Eye (tissue), 1 donor: Measurements from ENCODE around the gene HLF.
A peak's percentile ranks its signal among the peaks of the same experiment; 100 is the strongest.

ENCODE experiments used
- DNase-seq: peaks from one replicate; pipeline ENCODE4 v3.0.0-alpha.2; 2015

The HLF gene, protein sequence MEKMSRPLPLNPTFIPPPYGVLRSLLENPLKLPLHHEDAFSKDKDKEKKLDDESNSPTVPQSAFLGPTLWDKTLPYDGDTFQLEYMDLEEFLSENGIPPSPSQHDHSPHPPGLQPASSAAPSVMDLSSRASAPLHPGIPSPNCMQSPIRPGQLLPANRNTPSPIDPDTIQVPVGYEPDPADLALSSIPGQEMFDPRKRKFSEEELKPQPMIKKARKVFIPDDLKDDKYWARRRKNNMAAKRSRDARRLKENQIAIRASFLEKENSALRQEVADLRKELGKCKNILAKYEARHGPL

DNA sequence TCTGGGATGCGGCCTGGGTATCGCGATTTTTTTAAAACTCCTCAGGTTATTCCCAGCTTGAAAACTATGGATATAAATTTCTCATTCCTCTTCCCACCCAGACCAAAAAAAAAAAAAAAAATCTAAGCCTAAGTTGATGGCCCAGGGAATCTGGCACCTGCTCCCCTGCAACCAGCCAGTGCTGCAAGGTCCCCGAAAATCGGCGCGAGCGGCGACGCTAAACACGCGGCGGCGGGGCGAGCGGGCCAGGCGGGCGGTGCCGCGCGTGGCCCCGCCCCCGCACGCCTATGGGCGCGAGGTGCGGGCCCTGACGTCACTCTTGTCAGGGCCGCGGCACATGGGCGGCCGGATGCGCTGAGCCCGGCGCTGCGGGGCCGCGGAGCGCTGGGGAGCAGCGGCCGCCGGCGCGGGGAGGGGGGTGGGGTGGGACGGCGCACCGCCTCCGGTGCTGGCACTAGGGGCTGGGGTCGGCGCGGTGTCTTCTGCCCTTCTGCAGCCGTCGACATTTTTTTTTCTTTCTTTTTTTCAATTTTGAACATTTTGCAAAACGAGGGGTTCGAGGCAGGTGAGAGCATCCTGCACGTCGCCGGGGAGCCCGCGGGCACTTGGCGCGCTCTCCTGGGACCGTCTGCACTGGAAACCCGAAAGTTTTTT lies at the start of gene HLF:
Gene HLF, plus strand, starts transcription at position 316 of the 654 bp plus-strand sequence. CDS start 525 bp downstream, outside the sequence.
- DNase-seq = peak; percentile 94

DNA sequence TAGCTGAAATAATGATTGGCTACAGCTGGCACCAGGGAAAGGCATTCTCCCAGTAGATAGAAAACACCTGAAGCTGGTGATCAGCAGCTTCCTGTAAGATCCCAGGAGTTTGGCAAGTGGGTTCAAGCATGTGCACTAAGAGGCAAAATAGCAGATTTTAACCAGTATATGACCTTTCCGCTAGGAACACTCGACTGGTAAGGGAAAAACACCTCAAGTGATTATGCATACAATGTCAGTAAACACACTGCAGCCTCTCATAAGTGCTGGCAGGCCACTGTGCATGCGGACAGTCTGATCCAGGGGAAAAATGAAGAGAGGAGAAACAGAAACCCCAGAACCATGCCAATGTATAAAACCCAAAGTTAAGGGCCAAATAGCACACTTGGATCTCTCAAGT lies 49.0 kb upstream of the HLF start:
- DNase-seq = no peak

DNA sequence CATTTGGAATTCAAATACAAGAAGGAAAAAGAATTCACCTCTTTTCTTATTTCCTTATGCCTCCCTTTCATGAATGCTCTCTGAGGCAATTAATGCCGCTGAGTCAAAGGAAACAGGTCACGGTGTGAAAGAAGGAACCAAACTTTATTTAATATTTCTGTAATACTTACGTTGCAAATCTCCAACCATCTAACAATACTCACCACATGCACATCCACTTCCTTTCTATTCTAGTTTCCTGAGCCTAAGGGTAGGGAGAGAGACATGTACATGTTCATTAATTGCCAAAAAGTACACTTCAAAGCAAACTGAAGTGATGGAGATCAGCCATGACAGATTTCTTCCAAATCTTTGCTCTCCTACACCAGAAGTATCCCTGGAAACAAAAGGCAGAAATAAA lies 47.9 kb upstream of the HLF start:
- DNase-seq = peak; percentile 28

DNA sequence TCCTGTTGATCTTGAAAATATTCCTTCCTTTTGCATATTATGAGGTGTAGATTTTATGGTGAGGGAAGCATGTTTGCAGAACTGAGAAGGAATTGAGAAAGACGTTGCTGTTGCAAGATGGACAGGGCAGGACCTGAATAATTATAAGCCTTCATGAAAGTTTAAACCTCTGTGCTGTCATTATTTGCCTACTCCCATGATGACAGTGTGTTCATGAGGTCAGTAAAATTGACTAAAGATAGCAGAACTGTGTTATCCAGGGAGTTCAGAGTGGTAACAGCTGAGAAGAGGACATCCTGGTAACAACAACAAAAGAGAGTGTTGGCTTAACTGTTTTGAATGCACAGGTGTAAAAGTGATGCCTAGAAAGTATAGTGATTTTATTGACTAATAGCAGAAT lies 45.3 kb upstream of the HLF start:
- no peak for DNase-seq

DNA sequence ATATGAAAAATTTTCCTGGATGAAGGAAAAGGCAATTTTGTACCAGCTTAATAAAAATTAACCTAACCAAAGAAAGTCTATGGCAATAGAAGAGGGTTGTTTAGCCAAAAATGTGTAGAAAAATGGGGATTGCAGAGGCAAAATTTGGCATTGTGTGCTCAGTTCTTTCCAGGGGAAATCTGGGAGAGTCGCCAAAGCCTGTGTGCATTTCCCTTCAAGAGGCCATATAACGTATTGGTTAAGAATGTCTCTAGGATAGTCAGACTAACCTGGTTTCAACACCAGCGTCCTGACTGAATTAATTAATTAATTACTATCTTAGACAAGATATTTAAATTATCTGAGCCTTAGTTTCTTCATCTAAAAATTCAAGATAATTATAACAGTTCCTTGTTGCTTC lies 44.8 kb upstream of the HLF start:
- DNase-seq = no peak

DNA sequence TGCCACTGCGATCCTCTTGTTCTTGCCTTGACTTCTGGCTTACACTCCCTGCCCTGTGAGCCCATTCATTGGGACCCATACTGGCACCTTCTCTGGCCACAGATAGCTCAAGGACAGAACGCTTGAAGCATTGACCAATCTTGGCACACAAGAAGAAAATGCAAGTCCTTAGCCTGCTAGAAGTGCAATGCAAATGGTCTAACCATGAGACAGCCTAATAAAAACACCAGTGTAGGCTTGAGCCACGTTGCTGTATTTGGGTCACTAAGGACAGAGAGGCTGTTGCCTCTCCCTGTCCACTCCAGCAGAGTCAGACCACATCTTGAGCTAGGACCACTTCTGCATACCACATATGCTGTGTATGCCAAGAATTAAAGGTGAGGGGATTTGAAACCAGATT lies 41.2 kb upstream of the HLF start:
- no peak for DNase-seq

DNA sequence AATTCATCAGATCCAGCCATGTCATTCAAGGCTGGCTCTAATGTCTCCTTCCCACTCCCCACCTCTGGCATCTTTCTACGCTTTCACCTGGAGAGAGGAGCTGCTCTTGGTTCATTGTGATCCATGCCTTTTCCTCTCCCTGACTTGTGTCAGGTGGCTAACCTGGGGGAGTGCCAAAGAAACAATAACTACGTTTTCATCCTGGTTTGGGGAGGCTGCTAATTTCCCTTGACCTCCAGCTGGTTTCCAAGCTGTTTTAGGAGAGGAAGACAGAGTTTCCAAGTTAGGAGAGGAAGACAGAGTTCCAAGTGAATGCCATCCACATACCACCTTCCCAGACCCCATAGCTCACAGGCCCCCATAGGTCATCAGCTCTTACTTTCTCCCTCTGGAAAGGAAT lies 40.0 kb upstream of the HLF start:
- DNase-seq = no peak

DNA sequence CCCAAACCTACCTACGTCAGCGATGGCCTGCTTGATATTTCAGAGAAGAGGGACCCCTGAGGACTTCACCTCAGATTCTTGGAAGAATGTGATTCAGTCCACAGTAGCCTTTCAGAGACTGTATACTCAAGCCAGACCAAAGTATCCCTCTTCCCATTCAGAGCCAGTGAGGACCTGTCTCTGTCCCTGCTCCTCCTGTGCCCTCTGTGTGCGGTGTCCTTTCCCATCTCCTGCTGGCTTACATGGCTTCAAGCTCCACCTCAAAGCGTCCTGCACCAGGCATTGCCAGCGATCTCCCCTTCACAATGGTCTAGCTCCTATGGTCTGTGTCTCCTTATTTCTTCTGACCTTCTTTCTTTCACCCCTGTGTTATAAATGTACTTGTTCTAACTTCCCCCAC lies 39.5 kb upstream of the HLF start:
- DNase-seq = no peak

DNA sequence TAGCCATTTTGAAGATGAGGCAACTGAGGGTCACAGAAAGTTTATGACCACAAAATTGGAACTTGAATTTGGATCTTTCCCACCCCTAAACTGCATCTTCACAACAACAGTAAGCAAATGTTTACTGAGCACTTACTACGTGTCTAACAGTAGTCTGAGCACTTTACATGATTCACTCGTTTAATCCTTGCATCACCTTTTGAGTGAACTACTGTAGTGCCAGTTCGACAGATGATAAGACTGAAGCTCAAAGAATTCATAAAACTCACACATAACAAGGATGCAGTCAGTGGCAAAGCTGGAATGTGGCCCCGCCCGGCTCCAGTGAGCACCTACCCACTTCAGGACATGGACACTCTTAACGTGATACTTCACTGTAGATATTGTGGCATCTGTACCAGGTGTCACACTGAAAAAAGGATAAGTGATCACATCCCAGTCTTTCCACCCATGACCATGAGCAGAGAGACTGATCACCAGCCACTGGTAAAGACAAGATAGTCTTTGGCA lies 36.0 kb upstream of the HLF start:
- DNase-seq = no peak

DNA sequence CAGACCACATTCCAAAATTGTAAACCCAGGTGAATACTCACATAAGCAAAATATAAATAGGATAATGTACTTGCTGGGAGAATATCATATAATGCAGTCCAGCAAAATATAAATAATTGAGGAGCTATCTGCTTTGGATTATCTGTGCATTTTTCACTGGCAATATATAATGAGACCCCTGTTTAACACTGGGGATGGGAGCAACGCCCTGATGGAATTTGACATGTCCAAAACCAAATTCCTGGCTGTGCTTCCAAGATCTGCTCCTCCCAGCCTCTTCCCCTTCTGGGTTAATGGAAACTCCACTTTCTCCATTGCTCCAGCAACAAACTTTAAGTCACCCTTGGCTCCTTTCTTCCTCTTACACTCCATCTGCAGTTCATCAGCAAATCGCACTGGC lies 35.5 kb upstream of the HLF start:
- no peak for DNase-seq

DNA sequence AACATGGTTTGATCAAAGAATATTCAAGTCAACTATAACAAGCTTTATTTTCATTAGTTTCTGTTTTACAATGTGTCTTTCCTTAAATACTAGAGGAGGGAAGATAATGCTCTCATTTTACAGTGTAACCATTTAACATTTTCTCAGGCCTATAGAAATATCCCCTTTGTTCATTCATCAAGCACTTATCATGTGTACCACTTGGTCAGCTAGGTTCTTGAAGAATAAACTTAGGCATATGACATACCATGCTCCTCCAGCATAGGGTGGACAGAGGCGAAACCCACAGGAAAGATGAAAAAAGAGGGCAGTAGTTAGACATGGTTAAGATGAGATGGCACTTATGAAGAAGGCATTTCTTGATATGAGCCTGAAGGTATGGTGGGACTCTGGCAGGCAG lies 34.0 kb upstream of the HLF start:
- DNase-seq = no peak

DNA sequence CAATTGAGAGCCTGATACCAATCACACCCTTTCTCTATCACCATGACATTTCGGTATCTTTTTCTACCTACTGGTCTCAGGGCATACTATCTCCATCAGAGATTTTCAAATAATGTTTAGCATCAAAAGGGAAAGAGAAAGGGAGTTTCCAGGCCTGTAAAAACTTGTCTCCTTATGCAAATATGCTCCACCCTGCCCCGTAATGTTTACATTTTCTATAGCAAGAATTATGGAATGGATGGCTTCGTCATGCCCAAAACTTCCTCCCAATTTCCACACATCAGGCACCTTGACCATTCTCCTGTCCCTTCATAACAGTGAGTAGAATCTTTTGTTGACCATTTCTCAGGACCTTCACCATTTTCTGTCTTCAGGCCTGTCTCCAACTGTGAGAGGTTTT lies 30.9 kb upstream of the HLF start:
- no peak for DNase-seq

DNA sequence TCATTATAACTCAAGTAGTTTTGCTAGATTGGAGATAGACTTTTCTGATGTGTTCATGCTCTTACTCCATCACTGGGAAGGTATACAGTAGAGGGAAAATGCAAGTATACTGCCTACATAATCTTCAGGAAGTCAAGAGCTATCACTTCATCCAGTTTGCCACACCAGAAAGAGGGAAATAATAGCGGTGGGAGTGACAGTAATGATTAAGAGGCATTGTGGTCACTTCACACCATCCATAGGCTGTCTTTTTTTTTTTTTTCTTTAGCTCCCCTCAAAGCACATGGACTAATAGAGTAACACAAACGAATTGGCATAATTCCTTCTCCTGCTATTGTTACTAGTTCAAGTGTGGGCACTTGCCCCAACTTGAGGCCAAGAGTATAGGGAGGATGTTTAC lies 28.4 kb upstream of the HLF start:
- DNase-seq = no peak

DNA sequence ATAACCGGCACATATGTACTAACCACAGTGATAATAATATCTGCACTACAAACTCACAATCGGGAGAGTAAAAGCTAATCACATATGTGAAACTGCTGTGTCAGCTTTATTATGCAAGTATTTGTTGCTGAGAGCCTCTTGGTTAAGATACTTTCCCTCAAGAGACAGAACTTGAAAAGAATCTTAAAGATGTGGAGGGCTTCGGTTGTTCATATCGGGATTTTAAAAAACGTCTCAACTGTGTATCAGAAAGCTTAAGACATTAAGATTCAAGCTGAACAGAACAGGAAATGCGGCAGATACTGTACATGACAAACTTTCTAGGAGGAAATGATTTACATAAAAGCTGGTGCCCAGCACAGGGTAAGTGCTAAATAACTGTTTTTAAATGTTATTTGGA lies 27.5 kb upstream of the HLF start:
- peak; percentile 51 for DNase-seq

DNA sequence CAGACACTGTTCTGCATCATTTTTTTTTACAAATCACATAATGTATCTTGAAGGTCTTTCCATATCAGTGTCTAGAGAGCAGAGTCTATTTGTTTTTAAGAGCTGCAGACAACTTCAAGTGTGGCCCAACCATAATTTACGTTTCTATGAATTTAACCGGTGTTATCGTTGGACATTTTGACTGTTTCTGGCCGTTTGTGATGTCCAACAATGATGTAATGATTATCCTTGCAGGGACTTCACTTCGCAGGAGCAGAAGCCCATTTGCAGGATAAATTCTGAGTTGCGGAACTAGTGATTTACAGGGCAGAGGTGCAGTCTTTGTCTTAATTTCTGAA lies 26.9 kb upstream of the HLF start:
- no peak for DNase-seq

DNA sequence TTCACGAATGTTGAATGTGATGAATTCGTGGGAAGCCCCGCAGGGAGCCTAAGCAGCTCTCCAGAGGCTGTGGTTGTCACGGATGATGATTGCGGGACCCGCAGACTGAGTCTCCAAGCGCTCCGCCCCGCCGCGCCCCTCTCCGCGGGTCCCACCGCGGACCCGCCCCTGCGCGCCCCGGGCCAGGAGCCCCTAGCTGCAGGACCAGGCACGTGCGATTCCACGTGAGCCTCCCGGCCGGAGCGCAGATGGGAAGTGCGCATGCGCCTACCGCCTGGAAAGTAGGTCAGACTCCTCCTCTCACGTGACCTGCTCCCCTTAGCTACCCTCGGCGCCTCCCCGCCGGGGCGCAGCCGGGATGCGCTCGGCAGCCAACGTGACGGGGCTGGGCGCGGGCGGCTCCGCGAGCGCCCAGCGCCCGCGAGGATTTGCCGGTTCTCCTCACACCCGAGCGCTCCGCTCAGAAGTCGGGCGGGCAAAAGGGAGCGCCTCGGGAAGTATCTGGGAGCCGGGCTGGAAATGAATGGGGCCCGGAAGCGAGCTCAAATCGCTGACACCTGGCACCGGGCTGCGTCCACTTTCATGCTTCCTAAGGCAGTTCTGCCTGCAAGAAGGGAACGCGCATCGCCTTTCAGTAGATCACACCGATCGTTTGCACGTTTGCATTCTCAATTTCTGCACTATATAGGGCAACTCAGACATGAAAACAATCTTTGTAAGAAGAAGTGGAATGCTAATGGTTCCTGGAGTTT lies 26.4 kb upstream of the HLF start:
- DNase-seq = peak; percentile 99

DNA sequence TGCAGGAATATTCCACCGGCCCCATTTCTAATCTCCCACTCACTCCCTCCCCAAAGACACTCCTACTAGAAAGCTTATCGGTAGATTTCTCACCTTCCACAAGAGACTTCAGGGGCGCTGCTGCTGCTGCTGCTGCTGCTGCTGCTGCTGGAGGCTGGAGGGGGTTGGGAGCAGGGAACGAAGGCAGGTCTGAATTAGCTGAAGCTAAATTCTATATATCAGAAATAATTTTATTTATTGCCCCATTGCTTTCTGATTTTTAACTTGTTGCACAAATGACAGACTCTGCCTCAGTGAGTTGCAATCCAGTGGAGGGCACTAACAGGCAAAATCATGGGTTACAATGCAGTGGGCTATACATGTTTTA lies 25.8 kb upstream of the HLF start:
- DNase-seq = no peak

DNA sequence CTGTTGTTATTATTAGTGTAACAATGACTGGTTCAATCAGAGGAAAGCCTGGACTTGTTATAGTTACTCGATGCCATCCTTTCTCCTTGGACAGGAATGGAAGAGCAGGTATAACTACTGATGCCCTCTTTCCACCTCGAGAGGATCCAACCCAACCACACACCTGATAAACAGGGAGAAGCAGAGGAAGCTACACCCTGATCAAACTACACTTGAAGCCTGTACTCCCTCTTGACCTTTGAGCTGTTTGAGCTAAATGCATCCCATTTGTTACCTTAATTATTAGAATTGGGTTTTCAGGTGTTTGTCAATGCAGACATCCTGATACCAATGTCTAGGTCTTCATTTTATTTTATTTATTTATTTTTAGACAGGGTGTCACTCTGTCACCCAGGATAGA lies 23.7 kb upstream of the HLF start:
- DNase-seq = no peak

DNA sequence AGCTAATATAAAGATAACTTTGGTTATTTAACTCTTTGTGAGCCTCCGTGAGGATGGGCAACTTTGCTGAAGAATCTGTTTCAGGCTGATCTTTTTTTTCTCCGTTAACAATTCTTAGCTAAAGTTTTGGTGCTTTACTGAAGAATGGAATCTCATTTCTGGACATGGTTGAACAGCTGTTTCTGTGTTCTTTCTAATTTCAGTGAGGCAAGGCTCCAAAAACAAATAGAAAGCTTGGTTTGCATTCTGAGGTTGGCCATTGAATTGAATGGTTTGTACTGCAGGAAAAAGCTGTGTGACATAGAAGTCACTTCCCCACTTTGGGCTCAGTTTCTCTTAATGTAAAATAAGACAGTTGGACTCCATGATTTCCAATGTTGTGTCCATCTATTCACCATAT lies 22.3 kb upstream of the HLF start:
- DNase-seq = no peak

DNA sequence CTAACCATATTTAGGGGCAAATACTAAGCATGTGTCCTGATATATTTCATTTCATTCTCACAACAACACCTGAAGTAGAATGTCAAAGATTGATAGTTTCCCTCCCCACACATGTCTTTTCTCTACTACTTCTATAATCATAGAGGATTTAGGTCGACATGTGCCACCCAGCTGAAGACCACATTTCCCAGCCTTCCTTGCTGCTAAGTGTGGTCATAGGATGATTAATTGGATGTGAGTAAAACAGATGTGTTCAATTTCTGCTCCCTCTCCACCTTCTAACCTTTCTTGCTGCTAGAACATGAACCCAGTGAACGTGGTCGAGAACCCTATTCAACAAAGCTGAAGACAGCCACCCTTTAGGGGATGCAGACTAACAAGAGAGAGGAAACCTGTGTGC lies 18.8 kb upstream of the HLF start:
- DNase-seq = no peak

DNA sequence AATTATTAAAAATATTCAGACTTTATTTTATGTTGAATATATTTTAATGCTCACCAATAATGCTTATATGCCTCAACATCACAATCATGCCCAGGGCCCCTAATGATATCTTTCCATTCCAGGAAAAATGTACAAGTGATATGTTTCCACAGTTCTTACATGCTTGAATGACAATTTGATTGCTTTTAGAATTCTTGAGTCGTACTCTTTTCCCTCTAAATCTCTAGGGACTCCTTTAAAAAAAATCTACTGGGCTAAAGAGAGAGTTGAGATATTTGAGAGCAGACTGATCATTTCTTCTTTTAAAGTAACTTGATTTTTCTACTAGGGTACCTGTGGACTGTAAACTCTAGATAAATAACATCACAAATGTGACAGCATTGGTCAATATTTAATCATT lies 18.2 kb upstream of the HLF start:
- DNase-seq = no peak

DNA sequence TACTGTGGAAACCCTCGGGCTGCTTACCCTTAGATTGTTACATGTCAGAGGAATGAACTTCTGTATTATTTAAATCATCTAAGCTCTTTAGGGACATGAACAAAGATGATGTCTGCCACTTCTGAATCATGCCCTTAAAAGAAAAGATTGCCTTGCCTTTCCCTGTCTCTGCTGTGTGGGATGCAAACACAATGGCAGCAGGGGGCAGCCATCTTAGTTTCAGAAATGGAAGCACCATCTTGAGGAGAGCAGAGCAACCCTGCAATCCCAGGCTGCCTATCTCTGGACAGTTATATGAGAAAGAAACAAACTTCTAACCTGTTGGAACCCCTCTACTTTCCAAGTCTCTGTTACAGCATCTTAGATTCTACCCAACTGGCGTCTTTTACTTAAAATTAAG lies 16.7 kb upstream of the HLF start:
- no peak for DNase-seq

DNA sequence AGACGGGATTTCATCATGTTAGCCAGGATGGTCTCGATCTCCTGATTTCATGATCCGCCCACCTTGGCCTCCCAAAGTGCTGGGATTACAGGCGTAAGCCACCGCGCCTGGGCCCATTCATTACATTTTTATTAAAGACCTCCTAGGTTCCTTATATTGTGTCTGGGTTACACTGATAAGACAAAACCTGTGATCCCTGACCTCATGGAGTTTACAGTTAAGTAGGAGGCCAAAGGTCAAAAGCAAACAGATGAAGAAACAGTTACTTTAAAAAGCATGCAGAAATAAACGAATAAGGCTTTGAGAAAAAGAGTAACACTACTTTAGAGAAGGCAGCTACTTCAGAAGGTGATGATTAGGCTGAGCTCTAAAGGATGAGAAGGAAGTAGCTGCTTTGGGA lies 14.9 kb upstream of the HLF start:
- no peak for DNase-seq

DNA sequence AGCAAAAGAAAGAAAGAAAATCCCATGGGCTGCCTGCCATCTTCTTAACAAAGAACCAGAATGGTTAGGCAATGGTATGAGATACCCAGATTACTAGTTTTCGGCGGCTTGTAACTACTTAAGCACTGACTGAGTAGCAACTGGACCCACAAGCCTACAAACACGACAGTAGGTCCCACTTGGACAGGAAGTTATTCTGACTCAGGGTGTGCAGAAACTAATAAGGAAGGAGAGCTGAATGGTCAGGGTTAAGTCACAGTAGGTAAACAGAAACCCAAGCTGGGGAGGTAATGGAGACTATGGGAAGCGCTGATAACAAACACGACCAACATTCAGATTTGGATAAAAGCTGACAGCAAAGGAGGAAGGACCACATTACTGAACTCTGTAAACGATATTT lies 10.4 kb upstream of the HLF start:
- no peak for DNase-seq
